ENCODE measurements around the gene NRM.
A peak's percentile ranks its signal among the peaks of the same experiment; 100 is the strongest.
"Not testable (repeated sequence)": the region's sequence is repeated elsewhere in the genome, so short reads cannot be mapped to it uniquely, and the experiment has no call there.

Gene NRM

DNA sequence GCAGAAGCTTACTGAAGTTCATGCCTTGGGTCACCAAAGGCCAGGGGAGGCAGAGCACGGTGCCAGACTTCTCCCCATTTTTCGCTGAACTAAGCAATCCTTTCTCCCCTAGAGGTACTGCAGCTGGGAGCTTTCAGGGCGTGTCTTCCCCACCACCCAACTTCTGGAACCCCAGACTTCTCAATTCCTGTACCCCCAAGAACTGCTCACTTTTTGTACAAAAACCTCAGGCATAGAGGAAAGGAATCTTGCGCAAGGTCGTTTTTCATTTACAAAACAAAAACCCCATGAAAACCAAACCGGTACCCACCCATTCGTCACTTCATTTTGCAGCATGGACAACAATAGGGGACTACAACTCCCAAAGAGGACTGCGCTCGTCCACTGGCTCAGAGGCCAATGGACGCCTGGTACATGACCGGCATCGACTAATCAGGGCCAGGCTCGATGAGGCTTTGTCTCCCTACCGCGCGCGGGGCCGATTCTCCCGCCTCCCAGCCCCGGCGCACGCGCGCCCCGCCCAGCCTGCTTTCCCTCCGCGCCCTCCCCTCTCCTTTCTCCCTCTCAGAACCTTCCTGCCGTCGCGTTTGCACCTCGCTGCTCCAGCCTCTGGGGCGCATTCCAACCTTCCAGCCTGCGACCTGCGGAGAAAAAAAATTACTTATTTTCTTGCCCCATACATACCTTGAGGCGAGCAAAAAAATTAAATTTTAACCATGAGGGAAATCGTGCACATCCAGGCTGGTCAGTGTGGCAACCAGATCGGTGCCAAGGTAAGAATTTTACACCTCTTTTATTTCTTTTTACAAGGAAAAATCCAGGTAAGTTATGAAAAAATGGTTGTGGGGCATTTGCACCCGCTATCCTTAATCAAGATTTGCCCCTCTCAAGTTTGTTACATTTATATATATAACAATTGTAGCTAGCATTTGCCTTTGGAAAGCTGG lies 29.3 kb upstream of the NRM start, which contains the start of gene TUBB:
Gene TUBB (plus strand): TSS at position 562 of the 947 bp plus-strand sequence. CDS start 155 bp downstream, at position 717.
- peak; percentile 97 for DNase-seq

DNA sequence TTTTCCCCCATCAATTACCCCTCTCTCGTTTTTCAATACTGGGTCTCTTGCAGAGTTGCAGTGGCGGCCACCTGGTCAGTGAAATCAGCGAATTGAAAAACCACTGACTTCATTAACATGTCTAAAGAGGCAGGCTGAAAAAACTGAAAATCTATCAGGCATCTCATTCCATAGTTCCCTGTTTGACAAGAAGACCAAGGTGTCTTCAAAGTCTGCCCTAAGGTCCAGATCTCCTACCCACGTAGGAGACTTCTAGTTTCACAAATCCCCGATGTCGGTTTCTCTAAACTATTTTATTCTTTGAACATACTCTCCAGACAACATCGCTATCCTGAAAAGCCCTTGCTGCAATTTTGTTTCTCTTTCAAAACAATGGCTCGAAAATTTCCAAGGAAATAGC lies 28.6 kb upstream of the NRM start:
- no peak for DNase-seq

DNA sequence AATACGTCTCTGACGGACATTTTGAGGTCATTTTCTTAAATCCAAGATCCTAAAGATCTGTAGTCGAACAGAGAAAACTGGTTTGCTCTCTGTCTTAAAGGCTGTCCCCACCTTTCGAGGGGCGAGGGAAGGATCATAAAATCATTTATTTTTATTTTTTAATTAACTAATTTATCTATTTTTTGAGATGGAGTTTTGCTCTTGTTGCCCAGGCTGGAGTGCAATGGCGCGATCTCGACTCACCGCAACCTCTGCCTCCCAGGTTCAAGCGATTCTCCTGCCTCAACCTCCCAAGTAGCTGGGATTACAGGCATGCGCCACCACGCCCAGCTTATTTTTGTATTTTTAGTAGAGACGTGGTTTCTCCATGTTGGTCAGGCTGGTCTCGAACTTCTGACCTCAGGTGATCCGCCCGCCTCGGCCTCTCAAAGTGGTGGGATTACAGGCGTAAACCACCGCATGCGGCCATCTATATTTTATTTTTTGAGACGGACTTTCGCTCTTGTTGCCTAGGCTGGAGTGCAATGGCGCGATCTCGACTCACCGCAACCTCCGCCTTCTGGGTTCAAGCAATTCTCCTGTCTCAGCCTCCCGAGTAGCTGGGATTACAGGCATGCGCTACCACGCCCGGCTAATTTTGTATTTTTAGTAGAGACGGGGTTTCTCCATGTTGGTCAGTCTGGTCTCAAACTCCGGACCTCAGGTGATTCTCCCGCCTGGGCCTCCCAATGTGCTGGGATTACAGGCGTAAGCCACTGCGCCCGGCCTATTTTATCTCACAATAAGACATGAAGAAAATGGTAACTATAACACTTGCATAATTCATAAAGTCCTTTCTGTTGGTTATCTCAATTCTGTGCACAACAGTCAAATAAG lies 27.3 kb upstream of the NRM start:
- not testable (repeated sequence) for DNase-seq

DNA sequence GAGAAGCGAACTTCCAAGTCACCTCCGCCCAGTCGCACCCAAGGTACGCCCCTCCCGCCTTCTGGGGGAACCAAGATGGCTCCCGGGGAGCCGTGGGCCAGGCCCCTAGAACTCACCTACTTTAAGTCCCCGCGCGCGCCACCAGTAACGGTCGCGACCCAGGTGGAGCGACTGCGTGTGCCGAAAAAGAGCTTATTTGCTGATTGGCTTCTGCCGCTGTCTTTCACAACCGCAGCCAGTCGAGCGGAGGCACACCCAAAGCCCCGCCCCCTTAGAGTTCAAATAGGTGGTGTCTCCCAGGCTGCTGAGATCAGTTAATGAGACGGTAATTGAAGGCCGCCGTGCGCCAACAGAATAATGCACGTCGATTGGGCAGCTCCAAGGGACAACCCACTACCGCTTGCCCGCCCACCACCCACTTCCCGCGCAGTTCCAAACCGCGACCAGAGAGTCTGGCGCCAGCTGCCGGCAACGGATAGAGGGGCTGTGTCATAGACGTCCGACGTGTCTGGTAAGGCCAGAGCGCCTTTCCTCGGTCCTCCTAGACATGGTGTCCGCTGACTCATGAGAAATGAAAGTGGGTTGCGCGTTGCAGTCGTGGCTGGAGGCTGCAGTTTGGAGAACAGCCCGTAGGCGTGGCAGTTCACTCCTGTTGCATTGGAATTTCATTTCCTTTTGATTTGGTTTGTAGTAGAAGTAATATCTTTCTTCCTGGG lies 26.5 kb upstream of the NRM start, which contains the start of gene MDC1:
Gene MDC1 (minus strand): TSS at position 153 of the 716 bp plus-strand sequence. CDS start 2,106 bp downstream, outside the sequence.
- DNase-seq: peak; percentile 98

DNA sequence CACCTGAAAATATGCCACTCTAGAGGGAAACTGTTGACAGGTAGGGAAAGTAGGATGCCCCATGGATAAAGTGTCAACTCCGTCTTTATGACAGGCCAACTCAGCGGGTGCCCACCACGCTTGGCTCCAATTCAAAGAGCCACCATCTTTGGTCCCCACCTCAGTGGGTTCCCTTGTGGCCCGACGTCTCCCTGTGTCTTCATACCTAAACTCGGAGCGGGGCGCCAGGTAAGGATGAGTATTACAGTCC lies 26.0 kb upstream of the NRM start:
- DNase-seq: no peak

DNA sequence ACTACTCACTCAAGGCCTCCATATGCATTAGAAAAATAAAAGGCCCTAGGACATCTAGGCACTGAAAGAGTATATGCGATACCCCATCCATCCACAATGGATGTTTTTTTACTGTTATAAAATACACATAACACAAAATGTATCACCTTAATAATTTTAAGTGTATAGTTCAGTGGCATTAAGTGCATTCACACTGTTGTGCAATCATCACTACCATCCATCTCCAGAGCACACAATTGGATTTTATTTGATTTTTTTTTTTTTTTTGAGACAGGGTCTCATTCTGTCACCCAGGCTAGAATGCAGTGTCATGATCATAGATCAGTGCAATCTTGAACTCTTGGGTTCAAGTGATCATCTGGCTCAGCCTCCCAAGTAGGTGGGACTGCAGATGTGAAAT lies 23.5 kb upstream of the NRM start:
- no peak for DNase-seq

DNA sequence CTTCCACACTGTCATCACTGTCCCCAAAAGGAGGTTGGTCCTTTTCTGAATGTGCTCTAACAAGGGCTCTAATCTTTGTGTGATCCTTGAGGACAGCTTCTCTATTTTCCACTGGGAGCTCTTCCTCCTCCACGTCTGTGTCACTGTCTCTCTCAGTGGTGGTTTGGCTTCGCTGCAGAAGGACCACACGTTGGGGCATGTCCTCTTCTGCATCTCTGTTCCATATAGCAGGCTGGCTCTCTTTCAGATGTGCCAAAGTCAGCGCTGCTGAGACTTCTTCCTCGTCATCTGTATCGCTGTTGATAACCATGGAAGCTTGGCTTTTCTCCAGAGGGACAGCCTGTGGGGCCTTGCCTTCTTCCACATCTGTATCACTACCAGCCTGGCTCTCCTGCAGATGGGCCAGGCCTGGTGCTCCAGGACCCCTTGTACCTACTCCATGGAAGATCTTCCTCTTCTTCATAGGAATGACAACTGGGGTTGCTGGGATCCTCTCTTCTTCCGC lies 21.7 kb upstream of the NRM start:
- no peak for DNase-seq

DNA sequence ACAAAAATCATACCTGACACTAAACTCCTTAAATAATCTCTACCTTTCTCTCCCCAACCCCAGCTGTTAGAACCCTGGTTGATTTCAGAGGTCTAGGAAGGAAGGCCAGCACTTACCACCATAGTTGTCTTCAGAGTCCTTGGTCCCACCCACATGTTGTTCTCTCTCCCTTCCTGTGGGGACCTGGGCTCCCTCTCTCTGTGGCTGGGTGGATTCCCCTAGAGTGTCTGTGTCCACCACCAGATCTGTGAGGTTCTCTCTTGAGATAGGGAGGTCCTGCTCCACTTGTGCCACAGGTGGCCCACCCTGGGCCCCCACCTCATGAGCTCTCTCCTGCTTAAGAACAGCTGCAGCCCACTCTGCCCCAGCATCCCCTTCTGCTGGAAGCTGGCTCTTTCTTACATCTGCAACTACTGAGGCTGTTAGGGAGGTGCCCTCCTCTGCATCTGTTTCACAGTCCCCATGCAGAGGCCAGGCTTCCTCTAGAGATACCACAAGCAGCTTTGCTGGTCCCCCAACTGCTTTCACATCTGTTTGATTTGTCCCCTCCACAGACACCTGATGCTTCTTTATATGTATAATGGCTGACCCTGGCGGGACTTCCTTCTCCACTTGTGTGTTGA lies 21.1 kb upstream of the NRM start:
- DNase-seq: no peak

DNA sequence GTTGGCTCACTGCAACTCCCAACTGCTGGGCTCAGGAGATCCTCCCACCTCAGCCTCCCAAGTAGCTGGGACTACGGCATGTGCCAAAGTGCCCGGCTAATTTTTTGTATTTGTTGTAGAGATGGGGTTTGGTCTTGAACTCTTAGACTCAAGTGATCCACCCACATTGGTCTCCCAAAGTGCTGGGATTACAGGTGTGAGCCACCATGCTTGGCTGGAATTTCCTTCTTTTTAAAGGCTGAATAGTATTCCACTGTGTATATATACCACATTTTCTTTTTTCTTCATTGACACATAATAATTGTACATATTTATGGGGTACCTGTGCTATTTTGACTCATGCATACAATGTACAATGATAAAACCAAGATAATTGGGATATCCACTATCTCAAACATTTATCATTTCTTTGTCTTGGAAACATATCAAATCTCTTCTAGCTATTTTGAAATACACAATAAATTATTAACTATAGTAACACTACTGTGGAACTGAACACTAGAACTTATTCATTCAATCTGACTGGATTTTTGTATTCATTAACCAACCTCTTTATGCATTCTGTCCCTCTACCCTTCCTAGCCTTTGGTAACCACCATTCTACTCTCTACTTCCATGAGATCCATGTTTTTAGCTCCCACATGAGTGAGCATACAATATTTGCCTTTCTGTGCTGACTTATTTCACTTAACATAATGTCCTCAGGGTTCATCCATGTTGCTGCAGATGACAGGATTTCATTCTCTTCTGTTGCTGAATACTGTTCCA lies 18.5 kb upstream of the NRM start:
- DNase-seq: no peak

DNA sequence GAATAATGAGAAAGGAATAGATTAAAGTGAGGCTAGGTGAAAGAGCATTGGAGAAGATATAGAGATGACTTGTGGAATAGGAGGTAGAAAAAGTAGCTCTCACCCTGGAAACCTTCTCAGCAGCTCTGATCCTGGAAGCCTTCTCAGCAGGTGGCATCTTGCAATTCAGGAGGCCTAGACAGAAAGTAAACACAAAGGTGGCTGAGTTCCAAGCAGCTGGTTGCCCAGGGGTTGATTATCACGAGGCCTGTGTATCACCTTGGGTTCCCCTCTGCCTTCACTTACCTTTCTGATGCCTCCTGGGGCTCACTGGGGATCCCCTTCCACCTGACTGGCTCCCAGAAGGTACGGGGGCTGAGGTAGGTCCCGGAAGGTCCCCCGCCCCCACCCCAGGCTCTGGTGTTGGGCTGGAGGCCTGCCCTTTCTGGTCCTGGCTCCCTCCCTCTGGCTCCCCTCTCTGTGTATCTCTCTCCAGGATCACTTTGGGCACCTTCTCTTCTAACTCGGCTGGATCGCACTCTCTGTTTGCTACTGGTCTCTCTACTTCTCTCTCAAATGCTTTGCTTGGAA lies 16.6 kb upstream of the NRM start:
- DNase-seq: no peak

DNA sequence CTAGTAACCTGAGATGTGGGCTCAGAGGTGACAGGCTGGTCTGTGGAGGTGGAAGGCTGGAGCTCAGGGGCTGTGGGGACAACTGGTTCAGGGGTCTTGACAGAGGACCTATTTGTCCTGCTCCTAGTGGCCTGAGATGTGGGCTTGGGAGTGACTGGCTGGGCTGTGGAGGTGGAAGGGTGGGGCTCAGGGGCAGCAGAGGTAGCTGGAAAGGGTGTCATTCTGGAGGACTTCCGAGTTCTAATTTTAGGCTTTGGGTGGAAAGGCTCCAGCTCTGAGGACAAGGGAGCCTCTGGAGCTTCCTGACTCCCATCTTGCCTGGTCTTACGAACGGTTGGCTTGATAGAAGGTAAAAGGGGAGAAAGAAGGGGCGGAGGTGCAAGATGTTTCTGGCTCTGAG lies 14.8 kb upstream of the NRM start:
- DNase-seq: no peak

DNA sequence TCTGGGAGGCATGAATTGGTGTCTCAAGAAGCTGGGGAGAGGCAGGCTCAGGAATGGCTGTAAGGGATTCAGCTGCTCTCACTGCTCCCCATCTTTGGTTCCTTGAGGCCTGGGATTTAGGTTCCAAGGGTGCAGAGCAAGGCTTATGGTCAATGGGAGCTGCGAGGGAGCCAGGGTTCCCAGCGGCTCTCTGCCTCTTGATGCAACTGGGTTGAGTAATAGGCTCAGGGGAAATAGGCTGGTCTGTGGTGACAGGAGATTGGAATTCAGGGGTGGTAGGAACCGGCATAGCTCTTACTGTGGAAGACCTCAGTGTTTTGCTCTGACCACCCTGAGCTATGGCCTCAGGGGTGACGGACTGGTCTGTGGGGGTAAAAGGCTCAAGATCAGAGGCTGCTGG lies 13.0 kb upstream of the NRM start:
- DNase-seq: no peak

DNA sequence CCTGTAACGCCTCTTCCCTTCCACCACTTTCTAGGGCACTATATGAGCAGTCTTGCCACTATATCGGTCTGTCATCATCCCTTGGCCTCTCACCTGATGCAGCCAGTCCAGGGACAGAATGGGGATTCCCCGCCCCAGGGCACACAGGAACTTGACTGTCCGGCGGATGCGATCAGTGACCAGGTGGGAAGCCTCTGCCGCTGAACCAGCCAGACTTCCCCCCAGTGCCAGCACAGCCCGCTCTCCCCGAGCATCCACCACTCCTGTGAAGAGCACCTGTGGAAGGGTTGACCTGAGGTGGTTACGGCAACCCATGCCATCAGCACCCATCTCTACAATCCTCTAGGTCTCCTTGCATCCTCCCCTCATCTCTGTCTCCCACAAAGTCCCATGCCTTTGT lies 12.2 kb upstream of the NRM start:
- no peak for DNase-seq

DNA sequence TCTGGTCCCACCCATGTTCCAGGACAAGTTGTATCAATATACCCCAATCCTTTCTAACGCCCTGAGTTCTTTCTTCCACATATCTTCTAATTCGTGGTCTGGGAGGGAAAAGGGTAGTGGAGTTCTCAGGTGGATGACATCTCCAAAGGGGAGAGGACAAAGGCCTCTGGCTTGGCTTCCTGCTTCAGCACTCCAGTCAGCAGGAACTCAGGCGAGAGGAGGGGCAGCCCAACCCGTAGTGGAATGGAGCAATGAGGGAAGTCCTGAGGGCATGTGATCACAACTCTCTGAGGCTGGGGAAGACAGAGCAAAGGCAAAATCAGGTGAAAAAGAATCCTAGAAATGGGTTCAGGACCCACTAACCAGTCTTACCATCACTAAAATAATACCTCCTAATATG lies 9.6 kb upstream of the NRM start:
- DNase-seq: no peak

DNA sequence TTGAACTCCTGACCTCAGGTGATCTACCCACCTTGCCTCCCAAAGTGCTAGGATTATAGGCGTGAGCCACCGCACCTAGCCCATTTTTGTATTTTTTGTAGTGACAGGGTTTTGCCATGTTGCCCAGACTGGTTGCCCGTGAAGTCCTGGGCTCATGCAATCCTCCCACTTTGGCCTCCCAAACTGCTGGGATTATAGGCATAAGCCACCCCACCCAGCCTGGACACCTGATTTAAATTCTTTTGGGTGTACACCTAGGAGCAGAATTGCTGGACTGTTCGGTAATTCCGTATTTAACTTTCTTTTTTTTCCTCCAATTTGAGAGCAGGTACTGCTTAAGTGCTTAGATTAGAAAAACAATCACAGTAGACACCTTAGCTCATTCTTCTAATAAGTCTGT lies 5.6 kb upstream of the NRM start:
- DNase-seq: no peak

DNA sequence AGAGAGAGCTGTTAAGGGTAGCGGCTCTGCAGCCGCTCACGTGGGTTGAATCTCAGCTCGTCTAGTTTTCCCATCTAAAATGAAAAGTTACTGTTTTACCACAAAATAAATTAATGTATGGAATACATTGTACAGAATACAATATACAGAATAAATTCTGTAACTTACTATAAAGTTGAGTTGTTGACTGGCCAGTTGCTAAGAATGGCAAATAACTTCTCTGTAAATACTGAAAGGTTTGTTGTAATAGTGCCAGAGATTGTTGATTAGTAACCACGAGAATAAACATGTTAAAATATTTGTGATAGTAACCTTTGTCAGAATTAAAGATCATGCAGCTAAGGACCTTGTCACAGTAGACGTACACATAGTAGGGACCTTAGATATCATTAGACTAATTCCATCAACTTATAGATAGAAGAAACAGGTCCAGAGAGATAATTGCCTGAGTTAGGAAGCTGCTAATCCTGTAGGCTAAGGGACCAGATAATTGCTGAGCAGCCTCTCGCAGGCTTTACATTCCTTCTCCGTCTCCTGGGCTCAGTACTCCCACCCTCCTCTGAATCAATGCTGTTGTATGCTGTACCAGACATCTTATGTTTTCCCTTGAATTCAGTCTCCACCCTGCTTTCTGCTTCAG lies 544 bp upstream of the NRM start:
- DNase-seq: no peak

DNA sequence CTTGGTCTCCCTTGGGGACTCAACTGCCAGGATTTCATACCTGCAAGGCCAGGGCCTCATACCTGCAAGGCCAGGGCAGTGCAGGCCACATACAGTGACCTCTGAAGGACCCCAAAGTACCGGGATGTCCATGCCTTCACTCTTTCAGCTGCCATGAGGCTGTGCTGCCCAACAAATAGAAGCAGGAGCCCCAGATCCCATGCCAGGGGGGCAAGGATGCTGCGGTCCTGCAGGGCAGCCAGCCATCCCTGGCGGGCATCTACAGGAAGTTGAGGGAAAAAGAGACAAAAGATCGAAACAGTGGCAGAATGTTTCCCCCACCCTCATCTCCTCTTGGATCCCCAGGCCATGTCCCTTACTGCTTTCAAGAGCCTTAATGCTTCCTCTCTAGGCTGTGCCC lies 799 bp downstream of the NRM start:
- no peak for DNase-seq

DNA sequence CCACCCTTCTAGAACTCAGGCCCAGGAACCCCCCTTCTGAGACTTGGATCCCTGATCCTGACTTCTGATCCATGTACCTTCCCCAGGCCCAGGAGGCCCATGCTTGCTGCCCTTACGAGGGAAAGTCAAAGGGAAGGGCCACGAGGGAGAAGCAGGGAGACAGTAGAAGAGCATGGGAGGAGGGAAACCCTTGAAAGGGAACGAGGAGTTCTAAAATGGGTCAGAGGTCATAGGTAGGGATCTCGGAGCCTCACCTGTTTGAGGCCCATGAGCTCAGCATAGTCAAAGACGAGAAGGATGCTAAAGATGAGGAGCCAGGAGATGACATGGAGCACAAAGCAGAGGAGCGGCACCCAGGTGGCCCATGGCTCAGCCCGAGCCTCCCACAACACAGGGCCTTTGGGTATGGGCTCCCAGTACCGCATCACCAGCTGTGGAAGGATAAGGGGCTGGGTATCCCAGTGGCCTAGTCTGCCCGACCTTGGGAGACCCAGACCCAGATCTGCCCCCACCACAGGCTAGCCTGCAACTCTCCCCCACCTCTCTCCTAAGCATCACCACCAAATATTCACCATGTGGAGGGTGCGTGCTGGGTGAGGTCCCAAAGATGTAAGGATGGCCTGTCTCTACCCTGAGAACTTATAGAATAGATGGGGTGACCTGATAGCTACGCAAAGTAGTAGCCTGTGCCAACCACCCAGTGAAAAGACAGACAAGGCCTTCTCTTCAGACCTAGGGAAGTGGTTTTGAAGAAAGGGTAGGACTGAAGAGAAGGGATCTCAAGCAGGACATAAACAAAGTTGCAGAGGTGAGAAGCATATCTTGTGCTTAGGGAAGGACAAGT lies 1.5 kb downstream of the NRM start:
- DNase-seq: no peak

DNA sequence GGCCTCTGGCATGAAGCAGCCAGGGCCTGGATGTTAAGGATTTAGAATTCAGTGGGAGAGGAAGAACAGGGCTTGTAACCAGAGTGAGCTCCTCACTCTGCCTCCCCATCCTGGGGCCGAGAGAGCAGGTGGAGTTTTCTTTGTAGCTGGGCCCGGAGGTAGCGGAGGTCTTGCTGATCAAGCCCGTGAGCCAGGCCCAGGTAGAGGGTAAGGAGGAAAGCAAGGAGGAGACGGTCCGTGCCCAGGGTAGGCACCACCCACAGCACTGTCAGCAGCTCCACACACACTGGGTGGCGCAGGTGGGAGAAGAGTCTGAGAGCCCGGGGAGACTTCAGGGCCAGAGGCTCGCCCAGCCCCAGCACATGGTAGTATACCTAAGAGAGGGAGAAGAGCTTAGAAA lies 2.2 kb downstream of the NRM start:
- DNase-seq: peak; percentile 32

All from CD4-positive, alpha-beta T cell treated with Interleukin-17A for 4 hours (primary cell).